Heart left ventricle (tissue), 16 donors: ENCODE results near the gene LRIG1. TPM values are rescaled to one million over a fixed set of nuclear protein-coding genes. Genes with fewer than 3 reads are reported as not detected.

Source experiments
- ATAC-seq, 4 donors: fragments of 200-7000 bp; cut with Tn5 transposase; one replicate each; pipeline ENCODE4 v1.9.1; 2020 to 2022; ENCODE audit warnings: moderate library complexity in 4 of 4, mild to moderate bottlenecking in 3 of 4, moderate number of reproducible peaks in 1 of 4
- DNase-seq, 5 donors: peaks; one replicate each; pipeline ENCODE4 v3.0.0-alpha.2; 2020
- H3K27ac ChIP-seq, 12 donors: fragments of 200-600 bp; sonication (generic) in 4 of 12; one replicate each; pipeline versions ENCODE4 v1.5.0 to v1.8.0; 2016 to 2022; ENCODE audit warnings: mild to moderate bottlenecking in 2 of 12
- H3K27me3 ChIP-seq, 9 donors: fragments of 200-600 bp; sonication (generic) in 2 of 9; one replicate each; pipeline versions ENCODE4 v1.5.1 to v1.8.0; 2016 to 2022; ENCODE audit warnings: mild to moderate bottlenecking in 3 of 9
- H3K36me3 ChIP-seq, 9 donors: fragments of 200-600 bp; sonication (generic) in 2 of 9; one replicate each; pipeline versions ENCODE4 v1.5.0 to v1.8.0; 2018 to 2022; ENCODE audit warnings: mild to moderate bottlenecking in 2 of 9
- H3K4me1 ChIP-seq, 12 donors: fragments of 200-600 bp; sonication (generic) in 4 of 12; one replicate each; pipeline versions ENCODE4 v1.5.0 to v1.8.0; 2016 to 2022; ENCODE audit warnings: mild to moderate bottlenecking in 3 of 12
- H3K4me3 ChIP-seq, 12 donors: fragments of 200-600 bp; sonication (generic) in 4 of 12; one replicate each; pipeline versions ENCODE4 v1.5.0 to v1.8.0; 2017 to 2022; ENCODE audit warnings: mild to moderate bottlenecking in 9 of 12, moderate library complexity in 4 of 12
- H3K9me3 ChIP-seq, 12 donors: fragments of 200-600 bp; sonication (generic) in 4 of 12; one replicate each; pipeline versions ENCODE4 v1.5.0 to v1.8.0; 2016 to 2022; ENCODE audit warnings: mild to moderate bottlenecking in 1 of 12
- POLR2A ChIP-seq, 2 donors: fragments of 450-650 bp; IDR thresholded peaks; one replicate each; pipeline ENCODE4 v1.6.1; 2017; ENCODE audit warnings: antibody characterized with exemption in 2 of 2, mild to moderate bottlenecking in 2 of 2, moderate library complexity in 2 of 2
- WGBS, 4 donors: extraction: QIAGEN DNeasy Blood & Tissue Kit in 2 of 4; methylation state at CpG; one replicate each; pipeline versions ENCODE4 v1.1.5 to v1.1.7; 2013 to 2018; 5-methylcytosine and 5-hydroxymethylcytosine counted together
- intact Hi-C, 10 donors: fragments of 100-400 bp; cut with DNase I; formaldehyde crosslinking; loops; one replicate each; pipeline versions ENCODE4 v1.11.1 to v1.14.2; 2022
- polyA plus RNA-seq, 2 donors: library from polyadenylated mRNA; stranded (reverse); fragments of 200-250 nt; gene quantifications; one replicate each; pipeline ENCODE4 v1.2.3, GENCODE V29; 2013
- total RNA-seq, 9 donors: library from RNA; depleted of rRNA in 2 of 9; stranded (reverse); fragments of >200 nt in 2 of 9; fragmentation: NEBNext Ultra II Directional in 3 of 9; extraction: Animal tissue kit (Norgen Biotek cat#: 25700) in 3 of 9; gene quantifications; one replicate each; pipeline versions ENCODE4 v1.1.0 to v1.2.4, GENCODE V29; 2016 to 2023
- TF ChIP-seq, protein P1 (sequence below), 12 donors: fragments of 200-600 bp; sonication (generic) in 4 of 12; IDR thresholded peaks; one replicate each; pipeline versions ENCODE4 v1.5.0 to v1.8.0; 2018 to 2022; ENCODE audit warnings: antibody characterized with exemption in 12 of 12, mild to moderate bottlenecking in 5 of 12
- donor health status: ischemic (EF 13 %, LVEDD 7.1; RV severe dilation, severe dysfunction).
- donor health status: healthy with polysubstance abuse.
- donor health status: DM: no; HTN: yes; CAD: no.
- donor health status: DM: no; HTN: no; CAD: no.
- donor health status: ischemic (EF 25% LVEDD 6.9; RV normal size, moderate dysfunction).
- donor health status: ischemic (EF 25% LVEDD 5.7; RV mildly dilated, moderate dysfunction).
- donor health status: healthy.
- donor health status: DM: yes; HTN: yes; CAD: no.
- donor health status: ischemic (EF 35%, LVEDD 5.7; RV mildly dilated, moderate dysfunction).
- donor health status: nonischemic (EF 11% LVEDD 7.7; RV severe dilation, severe dysfunction).
- donor health status: DM: yes; HTN: yes; CAD: no.
- donor health status: PGD.
- donor health status: ischemic (EF 29% LVEDD 5.4; RV normal size, mild dysfunction).
- donor health status: nonischemic (EF 23%, LVEDD 6.1; RV moderate dilation, normal function).

The LRIG1 gene
- total and polyA plus RNA-seq, 11 donors, result 42.3 to 161 (median 88.8) TPM

DNA sequence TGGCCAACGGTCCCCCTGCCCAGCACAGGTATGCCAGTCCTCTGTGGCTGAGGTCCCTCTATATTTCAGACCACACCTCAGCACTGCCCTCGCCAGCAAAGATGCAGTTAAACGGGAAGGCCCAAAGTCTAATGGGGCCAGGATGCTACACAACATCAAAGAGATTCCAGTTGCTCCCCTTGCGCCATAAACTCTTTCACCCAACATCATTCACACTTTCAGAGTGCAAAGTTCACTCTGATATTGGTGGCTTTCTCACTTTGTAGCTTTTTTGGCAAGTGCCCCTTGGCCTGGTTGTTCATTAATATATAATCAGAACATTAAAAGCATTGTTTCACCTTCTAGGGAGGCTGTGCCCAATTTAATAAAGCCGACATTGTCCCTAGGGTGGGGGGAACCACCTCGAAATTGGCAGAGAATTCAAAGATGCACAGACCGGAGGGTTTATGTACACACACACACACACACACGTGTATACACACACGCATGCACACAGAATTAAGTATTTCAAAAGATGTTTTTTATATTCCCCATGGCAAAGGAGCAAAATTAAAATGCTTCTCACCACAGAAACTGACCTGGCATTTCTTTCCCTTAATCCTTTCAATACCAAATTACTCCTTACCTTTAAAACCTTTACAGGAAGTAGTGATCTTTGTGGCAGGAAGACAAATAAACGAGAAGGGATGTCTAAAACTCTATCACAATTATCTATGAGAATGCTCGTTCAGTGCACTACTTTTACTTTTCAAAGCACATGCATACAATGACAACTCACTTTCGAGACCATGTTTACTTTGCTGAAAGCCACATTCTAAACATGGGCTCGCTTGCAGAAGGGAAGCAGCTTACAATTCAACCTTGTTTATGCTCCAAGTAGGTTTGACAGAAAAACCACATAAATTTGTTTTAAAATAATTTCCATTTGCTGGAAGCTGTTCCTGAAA is 19.5 kb downstream of the LRIG1 start:
- 35 to 45% (median 40%) methylated on average over 13 of the region's 13 CpGs for WGBS, 4 donors
- peaks cover 24 to 100% (median 92%) of the 10 kb centered on the region in 12 donors for H3K4me1 ChIP-seq
- no peak for ATAC-seq

DNA sequence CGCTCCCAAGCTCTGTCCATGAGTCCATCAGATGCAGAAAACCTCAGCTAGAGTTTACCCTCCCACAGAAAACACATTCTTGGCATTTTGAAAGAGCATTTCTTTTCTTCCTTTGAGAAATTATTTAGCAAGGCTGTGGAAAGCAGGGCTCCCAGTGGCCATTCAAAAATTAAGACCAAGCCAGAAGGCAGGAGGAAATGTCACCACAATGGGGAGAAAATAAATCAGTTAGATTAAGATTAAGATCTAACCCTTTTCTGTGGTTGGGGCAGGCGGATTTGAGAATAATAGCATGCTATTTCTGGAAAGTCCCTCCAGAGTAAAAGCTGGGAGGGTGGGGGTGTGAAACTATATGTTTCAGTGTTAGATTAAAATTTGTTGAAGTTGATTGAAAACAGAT is 20.2 kb downstream of the LRIG1 start:
- peaks cover 24 to 100% (median 88%) of the 10 kb centered on the region in 12 donors for H3K4me1 ChIP-seq
- peak overlapping the region in 11 of 12 donors; percentile 50 to 98 (median 87) for H3K27ac ChIP-seq
- intact Hi-C loops, result loop anchor here in 1 of 10 donors (10.0 kb wide), 1 partner anchor 206 kb away; no protein-coding TSS in a partner anchor
- no peak for DNase-seq
- no peaks in the 10 kb centered on the region for H3K27me3 ChIP-seq
- no peaks in the 10 kb centered on the region for H3K36me3 ChIP-seq
- H3K9me3 ChIP-seq, result no peaks in the 10 kb centered on the region
- TF ChIP-seq, protein P1, sequence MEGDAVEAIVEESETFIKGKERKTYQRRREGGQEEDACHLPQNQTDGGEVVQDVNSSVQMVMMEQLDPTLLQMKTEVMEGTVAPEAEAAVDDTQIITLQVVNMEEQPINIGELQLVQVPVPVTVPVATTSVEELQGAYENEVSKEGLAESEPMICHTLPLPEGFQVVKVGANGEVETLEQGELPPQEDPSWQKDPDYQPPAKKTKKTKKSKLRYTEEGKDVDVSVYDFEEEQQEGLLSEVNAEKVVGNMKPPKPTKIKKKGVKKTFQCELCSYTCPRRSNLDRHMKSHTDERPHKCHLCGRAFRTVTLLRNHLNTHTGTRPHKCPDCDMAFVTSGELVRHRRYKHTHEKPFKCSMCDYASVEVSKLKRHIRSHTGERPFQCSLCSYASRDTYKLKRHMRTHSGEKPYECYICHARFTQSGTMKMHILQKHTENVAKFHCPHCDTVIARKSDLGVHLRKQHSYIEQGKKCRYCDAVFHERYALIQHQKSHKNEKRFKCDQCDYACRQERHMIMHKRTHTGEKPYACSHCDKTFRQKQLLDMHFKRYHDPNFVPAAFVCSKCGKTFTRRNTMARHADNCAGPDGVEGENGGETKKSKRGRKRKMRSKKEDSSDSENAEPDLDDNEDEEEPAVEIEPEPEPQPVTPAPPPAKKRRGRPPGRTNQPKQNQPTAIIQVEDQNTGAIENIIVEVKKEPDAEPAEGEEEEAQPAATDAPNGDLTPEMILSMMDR (IDR thresholded peaks at IDR 0.05), result peak in 1 of 12 donors; percentile 26
- no peak for TF ChIP-seq POLR2A (IDR thresholded peaks at IDR 0.05)
- 19 to 36% (median 33%) methylated on average over 2 of the region's 2 CpGs for WGBS, 4 donors
- no peak for ATAC-seq
- H3K4me3 ChIP-seq, result no peak overlapping the region

More for the DNA sequence above, 19.5 kb downstream of the LRIG1 start:
- peak overlapping the region in 11 of 12 donors; percentile 50 to 98 (median 87) for H3K27ac ChIP-seq
- H3K9me3 ChIP-seq, result no peaks in the 10 kb centered on the region
- no peaks in the 10 kb centered on the region for H3K27me3 ChIP-seq
- TF ChIP-seq, protein P1 (IDR thresholded peaks at IDR 0.05), result no peak
- no peak for TF ChIP-seq POLR2A (IDR thresholded peaks at IDR 0.05)
- no peaks in the 10 kb centered on the region for H3K36me3 ChIP-seq
- no peak for DNase-seq
- intact Hi-C loops, result loop anchor here in 1 of 10 donors (10.0 kb wide), 1 partner anchor 207 kb away; no protein-coding TSS in a partner anchor
- H3K4me3 ChIP-seq, result peak overlapping the region in 1 of 12 donors; percentile 1

DNA sequence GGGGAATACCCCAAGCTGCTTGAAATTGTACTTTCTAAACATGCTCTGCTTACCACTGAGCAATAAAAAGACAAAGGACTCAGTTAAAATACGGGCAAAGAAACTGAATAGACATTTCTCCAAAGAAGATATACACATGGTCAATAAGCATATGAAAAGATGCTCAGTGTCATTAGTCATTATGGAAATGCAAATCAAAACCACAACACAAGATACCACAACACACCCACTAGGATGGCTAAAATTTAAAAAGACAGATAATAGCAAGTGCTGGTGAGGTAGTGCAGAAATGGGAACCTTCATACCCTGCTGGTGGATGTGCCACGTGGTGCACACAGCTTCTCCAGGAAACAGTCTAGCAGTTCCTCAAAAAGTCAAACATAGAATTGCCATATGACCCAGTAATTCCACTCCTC is 21.3 kb downstream of the LRIG1 start:
- WGBS, 4 donors, result 82 to 90% (median 84%) methylated on average over 2 of the region's 2 CpGs
- intact Hi-C loops, result no loop called here
- Histone ChIP-seq H3K9me3 (no peaks in the 10 kb centered on the region), H3K36me3 (no peaks in the 10 kb centered on the region), H3K4me3 (no peak overlapping the region), H3K27me3 (no peaks in the 10 kb centered on the region), H3K27ac (peak overlapping the region in 2 of 12 donors; percentile 92 to 98), H3K4me1 (peaks cover 21 to 100% (median 87%) of the 10 kb centered on the region in 12 donors)
- ATAC-seq (no peak), DNase-seq (no peak)
- TF ChIP-seq, protein P1 (IDR thresholded peaks at IDR 0.05), result no peak
- TF ChIP-seq POLR2A (IDR thresholded peaks at IDR 0.05), result no peak

DNA sequence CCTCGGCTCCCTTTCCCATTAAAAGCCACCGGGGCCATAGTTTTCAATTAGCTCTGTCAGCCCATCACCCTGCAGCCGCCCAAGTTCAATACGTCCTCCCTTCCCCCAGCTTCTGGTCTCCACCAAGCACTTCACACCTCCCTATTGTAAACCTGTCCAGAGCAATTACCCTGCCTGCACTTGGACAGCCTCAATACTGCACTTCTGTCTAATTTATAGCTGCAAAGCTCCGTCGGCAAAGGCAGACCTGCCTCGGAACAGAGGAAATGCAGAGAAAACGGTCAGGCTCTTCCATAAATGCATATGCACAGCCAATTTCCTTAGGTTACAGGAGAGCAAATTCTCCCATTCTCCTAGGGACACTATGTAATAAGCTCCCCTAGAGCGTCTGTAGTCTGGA is 21.9 kb downstream of the LRIG1 start:
- intact Hi-C loops, result no loop called here
- 53 to 66% (median 57%) methylated on average over 9 of the region's 9 CpGs for WGBS, 4 donors
- H3K9me3 ChIP-seq, result no peaks in the 10 kb centered on the region
- peak overlapping the region in 4 of 12 donors; percentile 4 to 98 (median 28) for H3K27ac ChIP-seq
- no peak for TF ChIP-seq POLR2A (IDR thresholded peaks at IDR 0.05)
- TF ChIP-seq, protein P1 (IDR thresholded peaks at IDR 0.05), result no peak
- DNase-seq, result no peak
- no peaks in the 10 kb centered on the region for H3K36me3 ChIP-seq
- no peak overlapping the region for H3K4me3 ChIP-seq
- ATAC-seq, result no peak
- H3K27me3 ChIP-seq, result no peaks in the 10 kb centered on the region
- peaks cover 21 to 100% (median 89%) of the 10 kb centered on the region in 12 donors for H3K4me1 ChIP-seq
